Mucosa of descending colon (tissue), 3 donors: ENCODE data around the gene NBEAL2. TPM values are rescaled to one million over a fixed set of nuclear protein-coding genes. Genes with fewer than 3 reads are reported as not detected.

Experiments used
- ATAC-seq: fragments of 200-7000 bp; cut with Tn5 transposase; one replicate; pipeline ENCODE4 v1.9.1; 2020; ENCODE audit warnings: mild to moderate bottlenecking, moderate library complexity
- DNase-seq, 3 donors: peaks; one replicate each; pipeline ENCODE4 v3.0.0-alpha.2; 2020
- H3K36me3 ChIP-seq: fragments of 200-600 bp; one replicate; pipeline ENCODE4 v1.8.0; 2021; ENCODE audit warnings: low read depth, mild to moderate bottlenecking
- H3K4me1 ChIP-seq: fragments of 200-600 bp; one replicate; pipeline ENCODE4 v1.8.0; 2021; ENCODE audit warnings: low read depth, mild to moderate bottlenecking
- H3K4me3 ChIP-seq: fragments of 200-600 bp; one replicate; pipeline ENCODE4 v1.8.0; 2021; ENCODE audit warnings: mild to moderate bottlenecking
- H3K9me3 ChIP-seq: fragments of 200-600 bp; one replicate; pipeline ENCODE4 v1.8.0; 2021; ENCODE audit warnings: mild to moderate bottlenecking
- CTCF ChIP-seq: fragments of 200-600 bp; IDR thresholded peaks from one replicate; pipeline ENCODE4 v1.8.0; 2022; ENCODE audit warnings: antibody characterized with exemption, mild to moderate bottlenecking
- intact Hi-C, 2 donors: fragments of 100-400 bp; cut with DNase I in 1 of 2; cut with micrococcal nuclease in 1 of 2; formaldehyde crosslinking; loops; one replicate each; pipeline versions ENCODE4 v1.11.0 to v1.11.1; 2022; cut with DNase I, micrococcal nuclease
- total RNA-seq, 3 donors: library from RNA; stranded (reverse); fragmentation: NEBNext Ultra II Directional in 2 of 3; extraction: Animal tissue kit (Norgen Biotek cat#: 25700) in 2 of 3; gene quantifications; one replicate each; pipeline versions ENCODE4 v1.2.1 to v1.2.4, GENCODE V29; 2021 to 2023
- donor health status: DM: no; HTN: no; CAD: no; lungs with moderate emphysema.
- donor health status: DM: no; HTN: no; CAD: no.
- donor health status: DM: no; HTN: yes; CAD: no.

NBEAL2 gene
- total RNA-seq, 3 donors from 2014 or later = 49.2 to 94.0 (median 53.7) TPM

- ATAC-seq (no peak), DNase-seq (no peak)
- Histone ChIP-seq H3K4me1 (peaks cover 82% of the 10 kb centered on the region), H3K36me3 (no peaks in the 10 kb centered on the region), H3K9me3 (no peaks in the 10 kb centered on the region), H3K4me3 (no peak overlapping the region)
- no peak for TF ChIP-seq CTCF
- intact Hi-C loops = no loop called here
Observed at GRCh38 chr3:46947546-46947901, 31.9 kb upstream of the NBEAL2 start.

DNA sequence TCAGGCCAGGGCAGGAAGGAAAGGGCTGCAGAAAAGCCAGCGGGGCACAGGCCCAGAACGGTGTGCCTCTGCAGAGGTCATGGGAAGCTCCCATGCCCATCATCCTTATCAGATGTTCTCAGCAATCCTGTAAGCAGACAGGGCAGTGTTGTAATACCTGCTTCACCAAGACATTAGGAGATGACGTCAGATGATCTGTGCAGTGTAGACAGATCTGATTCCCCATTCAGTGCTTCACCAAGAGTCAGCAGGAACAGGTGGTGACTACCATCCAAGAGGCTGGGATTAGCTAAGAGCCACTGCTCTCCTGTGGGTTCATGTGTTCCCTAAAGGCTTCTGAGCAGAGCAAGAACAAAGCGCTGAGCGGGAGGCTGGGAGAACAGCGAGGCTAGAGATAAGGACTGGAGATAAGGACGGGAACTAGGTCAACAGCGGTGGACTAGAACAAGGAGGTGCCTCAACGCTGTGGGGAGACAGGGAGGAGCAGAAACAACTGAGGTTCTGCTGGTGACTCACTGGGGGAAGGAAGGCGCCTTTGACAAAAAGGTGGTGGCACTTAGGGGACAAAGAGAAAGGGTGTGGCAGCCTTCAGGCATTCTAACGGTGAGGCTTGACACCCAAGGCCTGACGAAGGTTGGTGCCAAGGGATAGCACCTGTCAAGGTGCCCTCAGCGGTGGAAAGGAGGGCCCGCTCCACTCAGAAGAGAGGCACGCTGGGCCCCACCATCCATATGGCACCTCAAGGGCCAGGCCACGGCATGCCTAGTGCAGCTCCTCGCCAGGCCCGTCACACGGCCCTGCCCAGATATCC, 31.3 kb upstream of the NBEAL2 start:
- no peak for TF ChIP-seq CTCF
- Histone ChIP-seq H3K4me1 (peaks cover 75% of the 10 kb centered on the region), H3K4me3 (no peak overlapping the region), H3K36me3 (no peaks in the 10 kb centered on the region), H3K9me3 (no peaks in the 10 kb centered on the region)
- ATAC-seq = peak; percentile 82
- peak; percentile 79 to 85 (median 80) for DNase-seq
- intact Hi-C loops = no loop called here

DNA sequence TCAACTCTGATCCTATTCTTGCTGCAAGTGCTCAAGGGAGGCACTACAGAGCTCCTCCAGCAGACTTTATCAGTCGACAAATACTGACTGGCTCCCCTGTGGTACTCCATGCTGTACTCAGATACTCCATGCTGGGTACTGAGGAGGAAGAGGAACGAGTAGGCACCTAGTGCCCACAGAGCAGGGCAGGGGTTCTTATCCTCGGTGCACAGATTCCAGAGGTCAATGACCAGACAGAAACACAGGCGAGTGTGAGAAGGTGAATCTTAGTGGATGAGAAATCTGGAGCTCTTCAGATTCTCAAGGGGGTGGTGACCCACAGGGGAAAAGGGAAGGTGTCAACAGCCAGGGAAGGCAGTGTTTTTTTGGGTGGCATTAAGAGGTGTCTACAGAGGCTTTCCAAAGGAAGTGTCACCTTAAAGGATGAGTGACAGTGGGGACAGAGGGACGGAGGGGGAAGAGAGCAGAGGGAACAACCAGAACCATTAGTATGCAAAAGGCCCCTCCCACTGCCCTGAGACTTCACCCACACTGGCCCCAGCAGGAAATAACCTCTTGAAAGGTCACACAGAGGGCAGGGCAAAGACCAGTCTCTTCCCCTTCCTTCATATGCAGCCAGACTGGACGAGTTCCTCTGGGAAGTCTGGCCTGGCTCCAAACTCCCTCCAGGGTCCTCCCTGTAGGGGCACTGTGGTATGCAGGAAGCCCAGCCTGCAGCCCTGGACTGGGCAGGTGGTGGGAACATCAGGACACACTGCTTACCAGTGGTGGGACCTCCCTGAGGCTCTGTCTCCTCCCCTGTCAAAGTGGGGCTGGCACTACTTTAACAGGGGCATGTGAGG, 30.4 kb upstream of the NBEAL2 start:
- ATAC-seq = peak; percentile 43
- Histone ChIP-seq H3K36me3 (no peaks in the 10 kb centered on the region), H3K4me3 (no peak overlapping the region), H3K4me1 (peaks cover 72% of the 10 kb centered on the region), H3K9me3 (no peaks in the 10 kb centered on the region)
- TF ChIP-seq CTCF = no peak
- peak; percentile 68 to 80 (median 72) for DNase-seq
- intact Hi-C loops = no loop called here

GRCh38 chr3:46950177-46950576, 29.3 kb upstream of the NBEAL2 start:
- intact Hi-C loops = no loop called here
- ATAC-seq = no peak
- H3K36me3 ChIP-seq = no peaks in the 10 kb centered on the region
- no peak for TF ChIP-seq CTCF
- no peaks in the 10 kb centered on the region for H3K9me3 ChIP-seq
- no peak overlapping the region for H3K4me3 ChIP-seq
- no peak for DNase-seq
- H3K4me1 ChIP-seq = peaks cover 65% of the 10 kb centered on the region

GRCh38 chr3:46950650-46951241, 28.7 kb upstream of the NBEAL2 start:
- DNase-seq = no peak
- H3K9me3 ChIP-seq = no peaks in the 10 kb centered on the region
- H3K4me3 ChIP-seq = no peak overlapping the region
- TF ChIP-seq CTCF = no peak
- no peak for ATAC-seq
- no peaks in the 10 kb centered on the region for H3K36me3 ChIP-seq
- H3K4me1 ChIP-seq = peaks cover 67% of the 10 kb centered on the region
- intact Hi-C loops = no loop called here
